IMR-90 (cell line): Measurements from ENCODE around the gene ARHGEF10L. TPM values are rescaled to one million over a fixed set of nuclear protein-coding genes. Genes with fewer than 3 reads are reported as not detected.

Source experiments
- ATAC-seq: fragments of 200-7000 bp; cut with Tn5 transposase; 2 replicates; pipeline ENCODE4 v1.9.1; 2020; ENCODE audit warnings: low read depth, mild to moderate bottlenecking, moderate library complexity
- BruUV-seq: library from RNA; stranded (reverse); fragments of 400-500 nt; replicated peaks from 2 replicates; lab custom pipeline; 2021; lab: Mats Ljungman, UMichigan
- CTCF ChIA-PET: fragments of 300-600 bp; formaldehyde crosslinking; extraction: SDS; loops from one replicate; lab custom pipeline; 2021; ENCODE audit warnings: antibody characterized with exemption; lab: Yijun Ruan, JAX
- POLR2A ChIA-PET: fragments of 300-600 bp; sonication (Branson Sonifier 250); formaldehyde crosslinking; loops from one replicate; lab custom pipeline; 2022; ENCODE audit warnings: antibody characterized with exemption; ENCODE audit not compliant: unreplicated experiment; lab: Charles Lee
- DNase-seq: peaks from one replicate; pipeline ENCODE4 v3.0.0; 2013
- H2AFZ ChIP-seq: replicated peaks from 2 replicates; pipeline ENCODE3; 2013; ENCODE audit warnings: low read length, mild to moderate bottlenecking; ENCODE audit not compliant: poor library complexity
- H2AK5ac ChIP-seq: 2 replicates; pipeline ENCODE4 v1.6.1; 2013; ENCODE audit warnings: low read depth, low read length, inconsistent platforms
- H2AK9ac ChIP-seq: replicated peaks from 2 replicates; pipeline ENCODE3; 2013; ENCODE audit warnings: mild to moderate bottlenecking, low read depth, low read length, moderate library complexity; ENCODE audit not compliant: poor library complexity
- H2BK120ac ChIP-seq: 2 replicates; pipeline ENCODE4 v1.6.1; 2013; ENCODE audit warnings: low read depth, low read length, inconsistent platforms
- H2BK15ac ChIP-seq: 3 replicates; pipeline ENCODE4 v1.6.1; 2013; ENCODE audit warnings: low read depth, low read length, inconsistent platforms
- H2BK20ac ChIP-seq: 2 replicates; pipeline ENCODE4 v1.6.1; 2013; ENCODE audit warnings: low read depth, mild to moderate bottlenecking, inconsistent platforms, low read length, moderate library complexity
- H2BK5ac ChIP-seq: 2 replicates; pipeline ENCODE4 v1.6.1; 2013; ENCODE audit warnings: mild to moderate bottlenecking, low read depth, low read length, inconsistent platforms; ENCODE audit not compliant: poor library complexity, severe bottlenecking
- H3K14ac ChIP-seq: replicated peaks from 2 replicates; pipeline ENCODE4 v1.6.1; 2013; ENCODE audit warnings: low read depth, low read length, inconsistent platforms
- H3K18ac ChIP-seq: 2 replicates; pipeline ENCODE4 v1.6.1; 2013; ENCODE audit warnings: low read depth, low read length, control low read depth
- H3K23ac ChIP-seq: 2 replicates; pipeline ENCODE4 v1.6.1; 2013; ENCODE audit warnings: low read depth, low read length, inconsistent platforms
- H3K27ac ChIP-seq: 2 replicates; pipeline ENCODE4 v1.5.1; 2013; ENCODE audit warnings: mild to moderate bottlenecking, control low read depth, low read length; ENCODE audit not compliant: insufficient read depth
- H3K27me3 ChIP-seq: 2 replicates; pipeline ENCODE4 v1.6.1; 2013; ENCODE audit warnings: low read length; ENCODE audit not compliant: control insufficient read depth, insufficient read depth
- H3K36me3 ChIP-seq: 2 replicates; pipeline ENCODE4 v1.6.1; 2013; ENCODE audit warnings: low read length, mixed read lengths; ENCODE audit not compliant: control insufficient read depth, insufficient read depth
- H3K4ac ChIP-seq: 2 replicates; pipeline ENCODE4 v1.6.1; 2013; ENCODE audit warnings: low read depth, low read length, inconsistent platforms
- H3K4me1 ChIP-seq: 2 replicates; pipeline ENCODE4 v1.6.1; 2013; ENCODE audit warnings: low read length, mixed read lengths; ENCODE audit not compliant: control insufficient read depth, insufficient read depth
- H3K4me2 ChIP-seq: 2 replicates; pipeline ENCODE4 v1.6.1; 2013; ENCODE audit warnings: low read depth, mild to moderate bottlenecking, control low read depth, low read length, moderate library complexity
- H3K4me3 ChIP-seq: 2 replicates; pipeline ENCODE4 v1.5.1; 2013; ENCODE audit warnings: low read depth, mild to moderate bottlenecking, control low read depth, low read length, moderate library complexity; ENCODE audit not compliant: insufficient read depth
- H3K56ac ChIP-seq: 2 replicates; pipeline ENCODE4 v1.6.1; 2013; ENCODE audit warnings: low read length, inconsistent platforms; ENCODE audit not compliant: insufficient read depth; ENCODE audit errors: extremely low read depth
- H3K79me1 ChIP-seq, 2 experiments: 2 replicates each; pipeline ENCODE4 v1.6.1; 2013; ENCODE audit warnings: low read length in 2 of 2, inconsistent platforms in 1 of 2, low read depth in 1 of 2
- H3K9ac ChIP-seq: 2 replicates; pipeline ENCODE4 v1.6.1; 2013; ENCODE audit warnings: low read depth, low read length, control low read depth
- H3K9me1 ChIP-seq: 2 replicates; pipeline ENCODE4 v1.6.1; 2013; ENCODE audit warnings: low read length, inconsistent platforms; ENCODE audit not compliant: insufficient read depth
- H3K9me3 ChIP-seq: 2 replicates; pipeline ENCODE4 v1.6.1; 2013; ENCODE audit warnings: low read length; ENCODE audit not compliant: control insufficient read depth, insufficient read depth
- H4K20me1 ChIP-seq: 2 replicates; pipeline ENCODE4 v1.6.1; 2013; ENCODE audit warnings: low read length, inconsistent platforms; ENCODE audit not compliant: insufficient read depth
- H4K5ac ChIP-seq: 2 replicates; pipeline ENCODE4 v1.6.1; 2013; ENCODE audit warnings: mild to moderate bottlenecking, low read depth, low read length, control low read depth
- H4K8ac ChIP-seq, 2 experiments: 2 replicates each; pipeline ENCODE4 v1.6.1; 2013; ENCODE audit warnings: low read depth in 2 of 2, low read length in 2 of 2, control low read depth in 1 of 2, inconsistent platforms in 1 of 2
- H4K91ac ChIP-seq: 2 replicates; pipeline ENCODE4 v1.6.1; 2013; ENCODE audit warnings: low read depth, low read length, inconsistent platforms; ENCODE audit not compliant: insufficient read depth
- CHD1 ChIP-seq: IDR thresholded peaks from 2 replicates; pipeline ENCODE4 v1.6.1; 2012; ENCODE audit warnings: low read depth, low read length, improper control_type of control experiment
- MAFK ChIP-seq: IDR thresholded peaks from 2 replicates; pipeline ENCODE4 v1.6.1; 2012; ENCODE audit warnings: low read depth, low read length, improper control_type of control experiment
- MXI1 ChIP-seq: IDR thresholded peaks from 2 replicates; pipeline ENCODE4 v1.6.1; 2012; ENCODE audit warnings: low read depth, mild to moderate bottlenecking, low read length, moderate library complexity, borderline replicate concordance
- NFE2L2 ChIP-seq: fragments of 150-350 bp; IDR thresholded peaks from 2 replicates; pipeline ENCODE4 v1.6.1; 2016; ENCODE audit warnings: low read depth, mild to moderate bottlenecking, low read length
- RCOR1 ChIP-seq: IDR thresholded peaks from 2 replicates; pipeline ENCODE4 v1.6.1; 2012; ENCODE audit warnings: mild to moderate bottlenecking, low read length, improper control_type of control experiment; ENCODE audit not compliant: insufficient replicate concordance
- WGBS, 2 experiments: methylation state at CpG; one replicate each; pipeline versions ENCODE4 v1.1.5 to v1.1.7; 2013; ENCODE audit warnings: missing lambda C conversion rate in 2 of 2; ENCODE audit not compliant: insufficient read length in 1 of 2; ENCODE audit errors: extremely low coverage in 2 of 2; 5-methylcytosine and 5-hydroxymethylcytosine counted together
- dilution Hi-C: fragments of 300-500 bp; cut with HindIII; formaldehyde crosslinking; loops from one replicate; pipeline ENCODE4 v1.14.3; 2018; ENCODE audit warnings: low sequenced_read_pairs; ENCODE audit not compliant: unreplicated experiment
- in situ Hi-C: fragments of 300-500 bp; cut with MboI; formaldehyde crosslinking; loops from 3 replicates; pipeline ENCODE4 v1.14.3; 2019; ENCODE audit warnings: low sequenced_read_pairs, inconsistent platforms, mixed read lengths
- intact Hi-C: fragments of 100-400 bp; cut with micrococcal nuclease; formaldehyde crosslinking; loops from 2 replicates; pipeline ENCODE4 v1.10.0; 2022
- polyA plus RNA-seq, 3 experiments: library from polyadenylated mRNA; depleted of rRNA; stranded (reverse); fragments of >200 nt; gene quantifications; 2 replicates each; pipeline ENCODE4 v1.2.3, GENCODE V29; 2012; ENCODE audit warnings: low replicate concordance in 1 of 3
- total RNA-seq: library from RNA; depleted of rRNA; stranded (reverse); fragments of >200 nt; gene quantifications from 2 replicates; pipeline ENCODE4 v1.2.3, GENCODE V29; 2012
- TF ChIP-seq, protein P1 (sequence below): fragments of 150-350 bp; IDR thresholded peaks from 2 replicates; pipeline ENCODE4 v1.6.1; 2016; ENCODE audit warnings: low read depth, mild to moderate bottlenecking, low read length, moderate library complexity, borderline replicate concordance

ARHGEF10L gene
- total and polyA plus RNA-seq, 2 of the 4 experiments (the other 2 are of a cell fraction), result 4.8 to 12.4 TPM

- Histone ChIP-seq H4K91ac (no peak overlapping the region), H2AFZ (no peak overlapping the region), H3K4me2 (no peak overlapping the region), H2BK15ac (no peak overlapping the region), H3K56ac (no peak overlapping the region), H3K27ac (no peak overlapping the region), H3K9me1 (peaks cover 20% of the 10 kb centered on the region), H3K4me1 (peaks cover 30% of the 10 kb centered on the region), H3K9me3 (no peaks in the 10 kb centered on the region), H3K36me3 (0 out of 2 replicates have a peak, but pooled peaks cover 1% of the 10 kb centered on the region), H3K4me3 (no peak overlapping the region), H3K4ac (no peak overlapping the region), H2BK5ac (no peak overlapping the region), H4K20me1 (0 out of 2 replicates have a peak, but pooled peaks cover 3% of the 10 kb centered on the region), H4K8ac (no peak overlapping the region), H3K9ac (no peak overlapping the region), H2AK5ac (no peak overlapping the region), H3K23ac (no peak overlapping the region), H2BK120ac (no peak overlapping the region), H3K27me3 (no peaks in the 10 kb centered on the region), H3K79me1 (peaks cover 4 to 22% of the 10 kb centered on the region in 2 experiments; a peak in 3 of 4 replicates), H3K18ac (no peak overlapping the region), H3K14ac (no peak overlapping the region), H2BK20ac (no peak overlapping the region), H4K5ac (no peak overlapping the region), H2AK9ac (no peak overlapping the region)
- TF ChIP-seq MAFK, result no peak
- TF ChIP-seq RCOR1, result no peak
- TF ChIP-seq, protein P1, sequence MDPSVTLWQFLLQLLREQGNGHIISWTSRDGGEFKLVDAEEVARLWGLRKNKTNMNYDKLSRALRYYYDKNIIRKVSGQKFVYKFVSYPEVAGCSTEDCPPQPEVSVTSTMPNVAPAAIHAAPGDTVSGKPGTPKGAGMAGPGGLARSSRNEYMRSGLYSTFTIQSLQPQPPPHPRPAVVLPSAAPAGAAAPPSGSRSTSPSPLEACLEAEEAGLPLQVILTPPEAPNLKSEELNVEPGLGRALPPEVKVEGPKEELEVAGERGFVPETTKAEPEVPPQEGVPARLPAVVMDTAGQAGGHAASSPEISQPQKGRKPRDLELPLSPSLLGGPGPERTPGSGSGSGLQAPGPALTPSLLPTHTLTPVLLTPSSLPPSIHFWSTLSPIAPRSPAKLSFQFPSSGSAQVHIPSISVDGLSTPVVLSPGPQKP, result no peak
- TF ChIP-seq MXI1, result no peak
- TF ChIP-seq NFE2L2, result no peak
- no peak for TF ChIP-seq CHD1
- intact Hi-C loops (no loop called here), dilution Hi-C loops (no loop called here), in situ Hi-C loops (no loop called here)
- ChIA-PET POLR2A (no interaction called here), CTCF (no interaction called here)
- no peak for ATAC-seq
- DNase-seq, result no peak
- no TSS peak for BruUV-seq
- 94% methylated on average over 4 of the region's 10 CpGs; no CpG with 5 or more reads in 1 of the 2 experiments for WGBS, 2 experiments
Measured at GRCh38 chr1:17584539-17584938, 45.0 kb downstream of the ARHGEF10L start.
